SK-N-SH (cell line): Measurements from ENCODE around the gene CCDC24. TPM values are rescaled to one million over a fixed set of nuclear protein-coding genes. Genes with fewer than 3 reads are reported as not detected.

Experiments
- CTCF ChIA-PET: fragments of 300-600, 350-600 bp; formaldehyde crosslinking; extraction: SDS; loops from one replicate; lab custom pipeline; 2021; lab: Yijun Ruan, JAX
- POLR2A ChIA-PET: fragments of 350-600 bp; sonication (Branson Sonifier 250); formaldehyde crosslinking; extraction: SDS; loops from one replicate; lab custom pipeline; 2020; ENCODE audit warnings: antibody characterized with exemption, inconsistent platforms; lab: Yijun Ruan, JAX
- DNase-seq: peaks from one replicate; pipeline ENCODE4 v3.0.0; 2012
- H2AFZ ChIP-seq: fragments of 200-600 bp; sonication (generic); 2 replicates; pipeline ENCODE4 v1.8.1; 2016; ENCODE audit warnings: antibody characterized with exemption, mild to moderate bottlenecking, low read depth
- H3F3A ChIP-seq: fragments of 200-600 bp; sonication (generic); replicated peaks from 2 replicates; pipeline ENCODE3; 2016; ENCODE audit warnings: antibody characterized with exemption, mild to moderate bottlenecking; ENCODE audit not compliant: insufficient read depth
- H3K27ac ChIP-seq, 2 experiments: fragments of 200-500 bp in 1 of 2; fragments of 200-600 bp in 1 of 2; sonication (Bioruptor generic) in 1 of 2; sonication (generic), shearing (Covaris generic) in 1 of 2; 2 replicates each; pipeline versions ENCODE4 v1.5.1 to v1.6.1; 2014 to 2016; ENCODE audit warnings: low read depth in 2 of 2, inconsistent platforms in 1 of 2, low read length in 1 of 2, mild to moderate bottlenecking in 1 of 2, mixed read lengths in 1 of 2
- H3K27me3 ChIP-seq: fragments of 200-600 bp; sonication (generic), shearing (Covaris generic); 2 replicates; pipeline ENCODE4 v1.6.1; 2016; ENCODE audit warnings: mixed run types; ENCODE audit not compliant: insufficient read depth
- H3K36me3 ChIP-seq, 2 experiments: fragments of 200-500 bp in 1 of 2; fragments of 200-600 bp in 1 of 2; sonication (Bioruptor generic) in 1 of 2; sonication (generic) in 1 of 2; replicated peaks in 1 of 2; 2 replicates each; pipeline versions ENCODE3 to v1.5.1; 2014 to 2016; ENCODE audit warnings: low read length in 1 of 2, mild to moderate bottlenecking in 1 of 2; ENCODE audit not compliant: insufficient read depth in 2 of 2, control insufficient read depth in 1 of 2
- H3K4me1 ChIP-seq, 2 experiments: fragments of 200-500 bp in 1 of 2; fragments of 200-600 bp in 1 of 2; sonication (Bioruptor generic) in 1 of 2; sonication (generic), shearing (Covaris generic) in 1 of 2; 2 replicates each; pipeline versions ENCODE4 v1.5.1 to v1.6.1; 2014 to 2016; ENCODE audit warnings: low read depth in 1 of 2, low read length in 1 of 2, mixed run types in 1 of 2; ENCODE audit not compliant: insufficient read depth in 2 of 2, control insufficient read depth in 1 of 2
- H3K4me2 ChIP-seq: fragments of 200-600 bp; sonication (generic), shearing (Covaris generic); 2 replicates; pipeline ENCODE4 v1.6.1; 2017; ENCODE audit warnings: mixed run types
- H3K4me3 ChIP-seq, 2 experiments: fragments of 200-500 bp in 1 of 2; fragments of 200-600 bp in 1 of 2; sonication (Bioruptor generic) in 1 of 2; sonication (generic), shearing (Covaris generic) in 1 of 2; 2 replicates each; pipeline versions ENCODE4 v1.5.1 to v1.8.1; 2014 to 2016; ENCODE audit warnings: low read depth in 2 of 2, inconsistent platforms in 1 of 2, low read length in 1 of 2, mild to moderate bottlenecking in 1 of 2, mixed read lengths in 1 of 2, moderate library complexity in 1 of 2
- H3K79me2 ChIP-seq: fragments of 200-600 bp; sonication (generic); 2 replicates; pipeline ENCODE4 v1.8.1; 2017; ENCODE audit warnings: mild to moderate bottlenecking; ENCODE audit not compliant: insufficient read depth
- H3K9ac ChIP-seq: fragments of 200-600 bp; sonication (generic); 2 replicates; pipeline ENCODE4 v1.6.1; 2017; ENCODE audit warnings: mixed run types
- H3K9me2 ChIP-seq: fragments of 200-600 bp; sonication (generic); 2 replicates; pipeline ENCODE4 v1.6.1; 2017; ENCODE audit warnings: mixed run types
- H3K9me3 ChIP-seq: fragments of 200-600 bp; sonication (generic); 2 replicates; pipeline ENCODE4 v1.6.1; 2017; ENCODE audit warnings: mixed run types, mild to moderate bottlenecking, moderate library complexity
- H4K20me1 ChIP-seq: fragments of 200-600 bp; sonication (generic); 2 replicates; pipeline ENCODE4 v1.6.1; 2017; ENCODE audit warnings: mild to moderate bottlenecking, mixed run types; ENCODE audit not compliant: insufficient read depth
- FOXM1 ChIP-seq: IDR thresholded peaks from 2 replicates; pipeline ENCODE4 v1.4.0; 2012; ENCODE audit warnings: low read depth, mild to moderate bottlenecking
- GATA2 ChIP-seq: sonication (generic); formaldehyde crosslinking; IDR thresholded peaks from 2 replicates; pipeline ENCODE4 v1.5.0; 2020; ENCODE audit warnings: mild to moderate bottlenecking, missing genetic modification reagents
- JUND ChIP-seq: IDR thresholded peaks from 2 replicates; pipeline ENCODE4 v1.4.0; 2012
- NFIC ChIP-seq: IDR thresholded peaks from 2 replicates; pipeline ENCODE4 v1.4.0; 2012; ENCODE audit warnings: borderline replicate concordance
- NRF1 ChIP-seq: IDR thresholded peaks from 2 replicates; pipeline ENCODE4 v1.6.1; 2012; ENCODE audit warnings: low read depth, mild to moderate bottlenecking, low read length
- RAD21 ChIP-seq: IDR thresholded peaks from 2 replicates; pipeline ENCODE4 v1.6.1; 2012; ENCODE audit warnings: mild to moderate bottlenecking, low read length
- RXRA ChIP-seq: IDR thresholded peaks from 2 replicates; pipeline ENCODE4 v1.4.0; 2012; ENCODE audit warnings: low read depth, mild to moderate bottlenecking, borderline replicate concordance
- TAF1 ChIP-seq: IDR thresholded peaks from 2 replicates; pipeline ENCODE4 v1.6.1; 2012; ENCODE audit warnings: low read depth, mild to moderate bottlenecking, low read length, moderate library complexity, borderline replicate concordance
- YY1 ChIP-seq: IDR thresholded peaks from 2 replicates; pipeline ENCODE4 v1.4.0; 2012; ENCODE audit warnings: low read depth, mild to moderate bottlenecking
- WGBS: methylation state at CpG from one replicate; pipeline ENCODE4 v1.1.6; 2017; ENCODE audit warnings: low lambda C conversion rate; 5-methylcytosine and 5-hydroxymethylcytosine counted together
- polyA plus RNA-seq, 3 experiments: library from polyadenylated mRNA; depleted of rRNA; stranded (reverse); fragments of >200 nt; gene quantifications; 2 replicates each; pipeline ENCODE4 v1.2.3, GENCODE V29; 2012
- TF ChIP-seq, protein P1 (sequence below): IDR thresholded peaks from 2 replicates; pipeline ENCODE4 v1.4.0; 2012; ENCODE audit warnings: low read depth
- TF ChIP-seq, protein P2 (sequence below): IDR thresholded peaks from 2 replicates; pipeline ENCODE4 v1.6.1; 2012; ENCODE audit warnings: mild to moderate bottlenecking, low read depth, low read length, moderate library complexity
- TF ChIP-seq, protein P3 (sequence below): fragments of 150-350 bp; IDR thresholded peaks from 2 replicates; pipeline ENCODE4 v1.6.1; 2016; ENCODE audit warnings: mild to moderate bottlenecking, low read depth, low read length
- TF ChIP-seq, protein P4 (sequence below): IDR thresholded peaks from 2 replicates; pipeline ENCODE4 v1.4.0; 2012; ENCODE audit warnings: low read depth, borderline replicate concordance

The CCDC24 gene
- polyA plus RNA-seq, 1 of the 3 experiments (the other 2 are of a cell fraction) = 7.5 TPM

DNA sequence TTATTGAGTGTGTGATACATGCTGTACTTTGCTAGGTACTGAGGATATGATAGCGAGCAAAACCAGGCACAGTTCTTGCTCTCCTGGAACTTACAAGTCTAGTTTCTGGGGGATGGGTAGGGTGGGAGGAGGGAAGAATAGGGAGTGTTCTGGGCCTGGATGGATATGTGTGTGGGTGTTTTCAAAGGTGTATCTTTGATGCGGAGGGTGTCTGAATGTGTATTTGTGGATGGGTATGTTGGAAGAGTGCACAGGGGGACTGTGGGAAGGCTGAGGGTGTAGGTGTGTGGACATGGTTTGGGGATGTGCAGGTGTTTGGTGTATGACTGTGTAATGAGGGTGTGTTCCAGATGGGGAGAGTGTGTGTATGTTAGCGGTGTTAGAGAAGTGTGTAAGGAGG lies 26.1 kb upstream of the CCDC24 start:
- no peak overlapping the region for H3K4me3 ChIP-seq
- peaks cover 9% of the 10 kb centered on the region for H3F3A ChIP-seq
- no peak overlapping the region for H2AFZ ChIP-seq
- H3K27ac ChIP-seq = no peak overlapping the region
- H4K20me1 ChIP-seq = no peaks in the 10 kb centered on the region
- 92% methylated on average over 2 of the region's 3 CpGs for WGBS
- ChIA-PET POLR2A (no interaction called here), CTCF (no interaction called here)
- TF ChIP-seq YY1 (no peak), FOXM1 (no peak), NRF1 (no peak), RXRA (no peak), TAF1 (no peak), RAD21 (no peak)
- TF ChIP-seq, protein P1, sequence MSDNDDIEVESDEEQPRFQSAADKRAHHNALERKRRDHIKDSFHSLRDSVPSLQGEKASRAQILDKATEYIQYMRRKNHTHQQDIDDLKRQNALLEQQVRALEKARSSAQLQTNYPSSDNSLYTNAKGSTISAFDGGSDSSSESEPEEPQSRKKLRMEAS = no peak
- TF ChIP-seq, protein P2, sequence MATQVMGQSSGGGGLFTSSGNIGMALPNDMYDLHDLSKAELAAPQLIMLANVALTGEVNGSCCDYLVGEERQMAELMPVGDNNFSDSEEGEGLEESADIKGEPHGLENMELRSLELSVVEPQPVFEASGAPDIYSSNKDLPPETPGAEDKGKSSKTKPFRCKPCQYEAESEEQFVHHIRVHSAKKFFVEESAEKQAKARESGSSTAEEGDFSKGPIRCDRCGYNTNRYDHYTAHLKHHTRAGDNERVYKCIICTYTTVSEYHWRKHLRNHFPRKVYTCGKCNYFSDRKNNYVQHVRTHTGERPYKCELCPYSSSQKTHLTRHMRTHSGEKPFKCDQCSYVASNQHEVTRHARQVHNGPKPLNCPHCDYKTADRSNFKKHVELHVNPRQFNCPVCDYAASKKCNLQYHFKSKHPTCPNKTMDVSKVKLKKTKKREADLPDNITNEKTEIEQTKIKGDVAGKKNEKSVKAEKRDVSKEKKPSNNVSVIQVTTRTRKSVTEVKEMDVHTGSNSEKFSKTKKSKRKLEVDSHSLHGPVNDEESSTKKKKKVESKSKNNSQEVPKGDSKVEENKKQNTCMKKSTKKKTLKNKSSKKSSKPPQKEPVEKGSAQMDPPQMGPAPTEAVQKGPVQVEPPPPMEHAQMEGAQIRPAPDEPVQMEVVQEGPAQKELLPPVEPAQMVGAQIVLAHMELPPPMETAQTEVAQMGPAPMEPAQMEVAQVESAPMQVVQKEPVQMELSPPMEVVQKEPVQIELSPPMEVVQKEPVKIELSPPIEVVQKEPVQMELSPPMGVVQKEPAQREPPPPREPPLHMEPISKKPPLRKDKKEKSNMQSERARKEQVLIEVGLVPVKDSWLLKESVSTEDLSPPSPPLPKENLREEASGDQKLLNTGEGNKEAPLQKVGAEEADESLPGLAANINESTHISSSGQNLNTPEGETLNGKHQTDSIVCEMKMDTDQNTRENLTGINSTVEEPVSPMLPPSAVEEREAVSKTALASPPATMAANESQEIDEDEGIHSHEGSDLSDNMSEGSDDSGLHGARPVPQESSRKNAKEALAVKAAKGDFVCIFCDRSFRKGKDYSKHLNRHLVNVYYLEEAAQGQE = no peak
- TF ChIP-seq, protein P3, sequence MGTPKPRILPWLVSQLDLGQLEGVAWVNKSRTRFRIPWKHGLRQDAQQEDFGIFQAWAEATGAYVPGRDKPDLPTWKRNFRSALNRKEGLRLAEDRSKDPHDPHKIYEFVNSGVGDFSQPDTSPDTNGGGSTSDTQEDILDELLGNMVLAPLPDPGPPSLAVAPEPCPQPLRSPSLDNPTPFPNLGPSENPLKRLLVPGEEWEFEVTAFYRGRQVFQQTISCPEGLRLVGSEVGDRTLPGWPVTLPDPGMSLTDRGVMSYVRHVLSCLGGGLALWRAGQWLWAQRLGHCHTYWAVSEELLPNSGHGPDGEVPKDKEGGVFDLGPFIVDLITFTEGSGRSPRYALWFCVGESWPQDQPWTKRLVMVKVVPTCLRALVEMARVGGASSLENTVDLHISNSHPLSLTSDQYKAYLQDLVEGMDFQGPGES = no peak
- TF ChIP-seq, protein P4, sequence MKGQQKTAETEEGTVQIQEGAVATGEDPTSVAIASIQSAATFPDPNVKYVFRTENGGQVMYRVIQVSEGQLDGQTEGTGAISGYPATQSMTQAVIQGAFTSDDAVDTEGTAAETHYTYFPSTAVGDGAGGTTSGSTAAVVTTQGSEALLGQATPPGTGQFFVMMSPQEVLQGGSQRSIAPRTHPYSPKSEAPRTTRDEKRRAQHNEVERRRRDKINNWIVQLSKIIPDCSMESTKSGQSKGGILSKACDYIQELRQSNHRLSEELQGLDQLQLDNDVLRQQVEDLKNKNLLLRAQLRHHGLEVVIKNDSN = no peak
- H3K9ac ChIP-seq = no peak overlapping the region
- H3K4me1 ChIP-seq = peaks cover 0 to 2% of the 10 kb centered on the region in 2 experiments; a peak in 1 of 4 replicates
- H3K79me2 ChIP-seq = peaks cover 4% of the 10 kb centered on the region
- no peak overlapping the region for H3K4me2 ChIP-seq
- DNase-seq = no peak
- no peaks in the 10 kb centered on the region for H3K27me3 ChIP-seq
- no peaks in the 10 kb centered on the region for H3K9me3 ChIP-seq
- H3K36me3 ChIP-seq = peaks cover 0 to 39% of the 10 kb centered on the region in 2 experiments
- no peaks in the 10 kb centered on the region for H3K9me2 ChIP-seq

DNA sequence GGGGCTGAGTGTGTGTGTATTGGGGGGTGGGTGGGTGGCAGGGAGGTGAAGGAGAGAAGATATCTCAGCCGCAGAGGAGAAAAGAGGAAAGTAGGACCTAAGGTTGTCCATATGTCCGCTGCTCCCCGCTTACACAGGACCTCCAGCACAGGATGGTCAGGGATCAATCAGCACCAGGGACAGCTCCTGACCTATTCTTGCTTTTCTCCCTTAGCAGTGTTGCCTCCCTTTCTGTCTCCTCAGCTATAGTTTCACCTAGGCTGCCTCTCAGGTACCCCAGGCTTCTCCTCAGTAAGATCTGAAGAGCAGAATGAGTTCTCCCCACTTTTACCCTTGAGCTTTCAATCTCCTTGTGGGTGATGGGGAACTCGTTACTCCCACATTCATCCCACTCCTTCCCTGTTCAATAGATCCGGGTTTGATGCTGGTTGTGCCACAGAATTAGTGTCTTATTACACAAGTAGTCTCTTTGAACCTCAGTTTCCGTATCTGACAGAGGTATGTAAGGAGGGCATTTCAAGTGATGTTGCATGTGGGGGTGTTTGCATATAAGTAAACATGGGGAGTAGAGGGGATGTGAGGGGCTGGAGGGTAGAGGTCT lies 23.0 kb upstream of the CCDC24 start:
- peaks cover 17% of the 10 kb centered on the region for H3K79me2 ChIP-seq
- TF ChIP-seq NFIC (no peak), GATA2 (CRISPR knock-in tag) (no peak), JUND (no peak)
- TF ChIP-seq, protein P3 = no peak
- TF ChIP-seq, protein P2 = peak; percentile 99
- H3K36me3 ChIP-seq = peaks cover 0 to 38% of the 10 kb centered on the region in 2 experiments
- no peaks in the 10 kb centered on the region for H4K20me1 ChIP-seq
- H3K9ac ChIP-seq = no peak overlapping the region
- peaks cover 0 to 14% of the 10 kb centered on the region in 2 experiments; a peak in 1 of 4 replicates for H3K4me1 ChIP-seq
- DNase-seq = no peak
- POLR2A ChIA-PET = no interaction called here
- H3K9me2 ChIP-seq = no peaks in the 10 kb centered on the region
- no peak overlapping the region for H3K4me2 ChIP-seq
- H3K27ac ChIP-seq = no peak overlapping the region
- H3K27me3 ChIP-seq = no peaks in the 10 kb centered on the region
- 84% methylated on average over 6 of the region's 6 CpGs for WGBS
- CTCF ChIA-PET = interaction anchor here (1.3 to 1.4 kb wide), 2 partner anchors 20 to 23 kb away, joined by 3 read pairs; no protein-coding TSS in a partner anchor
- H3F3A ChIP-seq = peaks cover 9% of the 10 kb centered on the region
- no peaks in the 10 kb centered on the region for H3K9me3 ChIP-seq
- no peak overlapping the region for H2AFZ ChIP-seq
- H3K4me3 ChIP-seq = no peak overlapping the region
